ENCODE data around the gene ARID5B.

The ARID5B gene, protein sequence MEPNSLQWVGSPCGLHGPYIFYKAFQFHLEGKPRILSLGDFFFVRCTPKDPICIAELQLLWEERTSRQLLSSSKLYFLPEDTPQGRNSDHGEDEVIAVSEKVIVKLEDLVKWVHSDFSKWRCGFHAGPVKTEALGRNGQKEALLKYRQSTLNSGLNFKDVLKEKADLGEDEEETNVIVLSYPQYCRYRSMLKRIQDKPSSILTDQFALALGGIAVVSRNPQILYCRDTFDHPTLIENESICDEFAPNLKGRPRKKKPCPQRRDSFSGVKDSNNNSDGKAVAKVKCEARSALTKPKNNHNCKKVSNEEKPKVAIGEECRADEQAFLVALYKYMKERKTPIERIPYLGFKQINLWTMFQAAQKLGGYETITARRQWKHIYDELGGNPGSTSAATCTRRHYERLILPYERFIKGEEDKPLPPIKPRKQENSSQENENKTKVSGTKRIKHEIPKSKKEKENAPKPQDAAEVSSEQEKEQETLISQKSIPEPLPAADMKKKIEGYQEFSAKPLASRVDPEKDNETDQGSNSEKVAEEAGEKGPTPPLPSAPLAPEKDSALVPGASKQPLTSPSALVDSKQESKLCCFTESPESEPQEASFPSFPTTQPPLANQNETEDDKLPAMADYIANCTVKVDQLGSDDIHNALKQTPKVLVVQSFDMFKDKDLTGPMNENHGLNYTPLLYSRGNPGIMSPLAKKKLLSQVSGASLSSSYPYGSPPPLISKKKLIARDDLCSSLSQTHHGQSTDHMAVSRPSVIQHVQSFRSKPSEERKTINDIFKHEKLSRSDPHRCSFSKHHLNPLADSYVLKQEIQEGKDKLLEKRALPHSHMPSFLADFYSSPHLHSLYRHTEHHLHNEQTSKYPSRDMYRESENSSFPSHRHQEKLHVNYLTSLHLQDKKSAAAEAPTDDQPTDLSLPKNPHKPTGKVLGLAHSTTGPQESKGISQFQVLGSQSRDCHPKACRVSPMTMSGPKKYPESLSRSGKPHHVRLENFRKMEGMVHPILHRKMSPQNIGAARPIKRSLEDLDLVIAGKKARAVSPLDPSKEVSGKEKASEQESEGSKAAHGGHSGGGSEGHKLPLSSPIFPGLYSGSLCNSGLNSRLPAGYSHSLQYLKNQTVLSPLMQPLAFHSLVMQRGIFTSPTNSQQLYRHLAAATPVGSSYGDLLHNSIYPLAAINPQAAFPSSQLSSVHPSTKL

DNA sequence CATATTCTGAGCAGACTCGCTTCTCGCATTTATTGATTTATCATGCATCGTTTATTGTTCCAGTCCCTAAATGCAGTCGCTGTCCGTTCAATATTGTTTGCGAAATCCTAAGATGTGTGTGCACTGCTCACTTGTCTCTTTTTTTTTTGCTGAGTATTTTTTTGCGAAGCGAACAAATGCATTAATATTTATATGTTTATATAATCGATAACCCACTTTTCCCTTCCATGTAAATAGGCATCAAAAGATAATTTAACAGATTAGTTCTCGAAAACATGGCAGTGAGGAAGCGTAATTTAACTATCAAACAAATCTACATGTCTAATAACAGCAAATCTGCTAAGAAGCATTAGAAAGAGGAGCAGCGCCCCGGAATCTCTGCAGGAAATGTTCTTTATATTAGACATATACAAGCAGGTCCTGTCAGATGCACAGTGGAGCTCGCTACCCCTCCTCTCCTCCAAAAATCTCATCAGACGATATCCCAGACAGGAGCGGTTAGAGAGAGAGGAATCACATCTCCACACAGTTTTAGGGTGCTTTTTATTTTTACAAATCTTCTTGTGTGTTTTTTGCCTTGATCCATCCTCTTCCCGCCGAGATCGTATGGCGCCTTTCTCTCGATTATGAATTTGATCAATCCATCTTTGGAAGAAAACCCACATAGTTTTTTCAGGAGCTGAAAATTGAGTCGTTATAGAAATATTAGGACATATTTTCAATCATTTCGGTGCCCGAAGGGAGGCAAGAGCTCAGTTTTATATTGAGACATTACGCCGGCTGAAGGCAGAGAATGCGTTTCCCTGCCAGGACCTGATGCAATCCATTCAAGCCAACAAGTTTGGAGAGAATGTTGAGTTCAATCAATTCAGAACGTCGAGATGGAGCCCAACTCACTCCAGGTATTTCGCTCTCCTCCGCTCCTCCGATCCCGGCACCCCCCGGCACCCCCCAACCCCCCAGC lies at the start of gene ARID5B:
ARID5B (plus strand) TSS at position 871 of the 964 bp plus-strand sequence; CDS start at position 882, 11 bp downstream.
- H3K27ac ChIP-seq: peak within 1 kb of the TSS; percentile 99
- CTCF ChIA-PET: interaction anchor here (0.6 to 0.8 kb wide), 3 partner anchors 150 to 1315 kb away, joined by 4 to 5 read pairs (median 4); no protein-coding TSS in a partner anchor
- POLR2A ChIA-PET (ENCODE audit: low non-redundant PET): no interaction called here
- peak; percentile 71 for DNase-seq (ENCODE audit: low spot score)
- TF ChIP-seq, protein P1, sequence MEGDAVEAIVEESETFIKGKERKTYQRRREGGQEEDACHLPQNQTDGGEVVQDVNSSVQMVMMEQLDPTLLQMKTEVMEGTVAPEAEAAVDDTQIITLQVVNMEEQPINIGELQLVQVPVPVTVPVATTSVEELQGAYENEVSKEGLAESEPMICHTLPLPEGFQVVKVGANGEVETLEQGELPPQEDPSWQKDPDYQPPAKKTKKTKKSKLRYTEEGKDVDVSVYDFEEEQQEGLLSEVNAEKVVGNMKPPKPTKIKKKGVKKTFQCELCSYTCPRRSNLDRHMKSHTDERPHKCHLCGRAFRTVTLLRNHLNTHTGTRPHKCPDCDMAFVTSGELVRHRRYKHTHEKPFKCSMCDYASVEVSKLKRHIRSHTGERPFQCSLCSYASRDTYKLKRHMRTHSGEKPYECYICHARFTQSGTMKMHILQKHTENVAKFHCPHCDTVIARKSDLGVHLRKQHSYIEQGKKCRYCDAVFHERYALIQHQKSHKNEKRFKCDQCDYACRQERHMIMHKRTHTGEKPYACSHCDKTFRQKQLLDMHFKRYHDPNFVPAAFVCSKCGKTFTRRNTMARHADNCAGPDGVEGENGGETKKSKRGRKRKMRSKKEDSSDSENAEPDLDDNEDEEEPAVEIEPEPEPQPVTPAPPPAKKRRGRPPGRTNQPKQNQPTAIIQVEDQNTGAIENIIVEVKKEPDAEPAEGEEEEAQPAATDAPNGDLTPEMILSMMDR (conservative IDR thresholded peaks at IDR 0.05; ENCODE audit: low read depth): no peak

DNA sequence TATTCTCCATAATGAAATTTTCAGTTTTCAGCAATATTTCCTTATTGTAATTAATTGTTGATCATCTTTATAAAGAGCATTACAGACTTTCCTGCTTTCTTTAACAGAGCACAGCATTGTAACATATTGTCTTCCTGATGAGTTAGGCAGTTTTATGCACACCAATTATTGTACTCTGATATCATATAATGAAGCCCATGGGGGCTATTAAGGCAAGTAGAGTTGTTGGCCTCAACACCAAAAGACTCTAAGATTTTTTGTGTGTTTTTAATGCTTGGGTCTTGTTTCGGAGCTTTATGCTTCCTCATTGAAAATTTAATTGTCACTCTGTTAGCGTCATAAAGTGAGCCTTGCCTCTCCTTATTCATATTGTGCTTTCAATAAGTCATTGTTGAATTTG lies 49.2 kb upstream of the ARID5B start:
- DNase-seq (ENCODE audit: low spot score): no peak
- H3K27ac ChIP-seq: no peak overlapping the region
- ChIA-PET CTCF (interaction anchor here (0.7 kb wide), 1 partner anchor 8 kb away, joined by 3 read pairs; no protein-coding TSS in a partner anchor), POLR2A (ENCODE audit: low non-redundant PET) (no interaction called here)
- TF ChIP-seq, protein P1 (conservative IDR thresholded peaks at IDR 0.05; ENCODE audit: low read depth): no peak

DNA sequence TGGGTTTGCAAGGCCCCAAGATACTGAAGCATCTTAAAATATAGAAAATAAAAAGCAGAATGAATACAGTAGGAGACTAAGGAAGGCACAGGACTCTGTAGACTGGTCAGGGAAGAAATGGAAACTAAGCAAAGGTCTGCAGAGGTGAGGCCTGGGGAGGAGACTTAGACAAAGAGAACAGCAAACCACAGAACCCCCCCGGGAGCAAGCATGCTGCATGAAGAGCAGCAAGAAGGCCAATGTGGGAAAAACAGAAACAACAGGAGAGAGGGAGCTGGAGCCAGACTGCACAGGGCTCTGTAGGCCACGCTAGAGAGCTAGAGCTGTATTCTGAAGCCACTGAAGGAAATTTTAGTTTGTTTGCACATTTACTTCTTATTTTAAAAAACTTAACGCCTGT lies 45.7 kb upstream of the ARID5B start:
- CTCF ChIA-PET: no interaction called here
- TF ChIP-seq, protein P1 (conservative IDR thresholded peaks at IDR 0.05; ENCODE audit: low read depth): no peak
- no peak overlapping the region for H3K27ac ChIP-seq
- no peak for DNase-seq (ENCODE audit: low spot score)
- POLR2A ChIA-PET (ENCODE audit: low non-redundant PET): no interaction called here

DNA sequence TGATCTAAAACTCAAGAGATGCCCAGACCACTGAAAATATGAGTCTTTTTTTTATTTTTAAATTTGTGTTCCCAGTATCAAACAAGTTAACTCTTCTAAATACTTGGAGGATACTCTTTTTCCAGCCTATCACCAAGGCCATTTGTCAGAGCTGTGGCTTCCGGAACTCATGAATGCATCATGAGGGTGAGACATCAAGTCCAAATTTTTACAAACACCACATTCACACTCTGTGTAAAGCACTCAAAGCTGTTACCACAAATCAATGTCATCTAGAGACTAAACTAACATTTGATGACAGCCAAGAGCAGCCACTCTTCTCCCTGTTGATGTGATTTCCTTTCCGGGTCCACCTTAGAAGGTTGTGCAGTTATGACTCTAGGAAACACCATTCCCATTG lies 43.8 kb upstream of the ARID5B start:
- TF ChIP-seq, protein P1 (conservative IDR thresholded peaks at IDR 0.05; ENCODE audit: low read depth): no peak
- ChIA-PET POLR2A (ENCODE audit: low non-redundant PET) (no interaction called here), CTCF (no interaction called here)
- H3K27ac ChIP-seq: no peak overlapping the region
- DNase-seq (ENCODE audit: low spot score): no peak

DNA sequence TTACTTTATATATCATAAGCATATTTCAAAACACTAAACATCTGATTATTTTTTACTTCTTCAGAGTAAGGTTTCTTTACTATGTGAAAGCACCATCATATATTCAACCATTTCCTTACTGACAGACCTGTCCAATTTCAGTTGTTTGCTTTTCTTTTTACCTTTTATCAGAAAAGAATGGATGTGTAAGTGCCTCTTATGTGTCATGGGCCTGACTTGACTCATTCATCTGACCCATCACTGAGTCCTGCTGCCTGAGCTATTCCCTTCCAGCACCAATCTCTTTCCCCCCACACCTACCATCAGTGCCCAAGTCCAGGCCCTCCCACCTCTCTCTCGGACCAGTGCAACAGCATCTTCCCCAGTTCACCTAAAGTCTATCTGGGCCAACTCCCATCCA lies 41.7 kb upstream of the ARID5B start:
- ChIA-PET POLR2A (ENCODE audit: low non-redundant PET) (no interaction called here), CTCF (no interaction called here)
- H3K27ac ChIP-seq: no peak overlapping the region
- TF ChIP-seq, protein P1 (conservative IDR thresholded peaks at IDR 0.05; ENCODE audit: low read depth): no peak
- DNase-seq (ENCODE audit: low spot score): no peak
